Ecto neural progenitor cell (in vitro differentiated cells): Measurements from ENCODE around the gene CHIA.
A peak's percentile ranks its signal among the peaks of the same experiment; 100 is the strongest.
"Not testable (repeated sequence)": the region's sequence is repeated elsewhere in the genome, so short reads cannot be mapped to it uniquely, and the experiment has no call there.

ENCODE experiments used
- DNase-seq: peaks from one replicate; pipeline ENCODE4 v3.0.0-alpha.2; 2018; ENCODE audit warnings: low spot score

Gene CHIA

DNA sequence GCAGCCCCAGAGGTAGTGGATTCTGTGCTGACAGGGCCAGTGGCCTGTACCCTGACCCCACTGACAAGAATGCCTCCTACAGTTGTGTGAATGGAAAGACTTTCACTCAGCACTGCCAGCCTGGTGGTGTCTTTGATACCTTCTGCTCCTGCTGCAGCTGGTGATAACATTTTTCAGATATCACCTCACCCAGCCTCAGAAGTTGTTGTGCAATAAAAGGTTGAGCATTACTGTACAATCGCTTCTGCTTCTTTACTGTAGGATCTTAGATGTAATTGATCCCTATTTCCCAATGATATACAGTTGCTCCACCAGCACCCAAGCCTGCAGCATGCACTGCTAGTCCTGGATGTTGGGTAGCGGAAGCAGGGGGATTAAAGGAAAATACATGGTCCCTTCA, 4.8 kb upstream of the CHIA start:
- no peak for DNase-seq

DNA sequence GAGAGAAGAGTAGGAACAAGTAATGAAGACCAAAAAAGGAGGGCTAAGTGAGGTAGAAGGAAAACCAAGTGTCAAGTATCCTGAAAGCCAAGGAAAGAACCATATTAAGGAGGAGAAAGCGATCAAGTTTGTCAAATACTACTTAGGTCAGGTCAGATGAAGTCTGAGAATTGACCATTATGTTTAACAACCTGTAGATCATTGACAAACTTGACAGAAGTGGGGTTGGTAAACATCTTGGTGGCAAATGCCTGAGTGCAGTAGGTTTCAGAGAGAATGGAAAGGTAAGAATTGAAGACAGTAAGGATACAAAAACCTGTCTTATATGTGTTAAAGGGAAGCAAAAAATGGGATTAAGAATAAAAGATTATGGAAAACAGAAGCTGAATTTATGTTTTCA, 3.7 kb upstream of the CHIA start:
- DNase-seq, result no peak

DNA sequence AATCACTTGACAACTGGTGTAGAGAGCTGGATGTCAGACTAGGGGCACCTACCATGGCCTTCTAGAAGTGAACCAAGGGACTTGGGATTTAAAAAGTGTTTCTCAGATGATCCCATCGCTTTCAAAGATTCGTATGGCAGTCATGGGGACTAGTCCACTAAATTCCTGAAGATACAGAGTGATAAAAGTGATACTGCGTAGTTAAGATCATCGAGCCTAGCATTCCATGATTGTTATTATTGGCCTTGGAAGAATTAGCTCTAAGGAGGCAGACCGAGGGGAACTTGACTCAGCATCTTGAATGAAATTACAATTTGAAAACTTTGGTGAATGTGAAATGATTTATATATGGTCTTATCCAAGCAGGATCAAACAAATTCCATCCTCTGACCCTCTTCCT, 1.3 kb upstream of the CHIA start:
- no peak for DNase-seq

DNA sequence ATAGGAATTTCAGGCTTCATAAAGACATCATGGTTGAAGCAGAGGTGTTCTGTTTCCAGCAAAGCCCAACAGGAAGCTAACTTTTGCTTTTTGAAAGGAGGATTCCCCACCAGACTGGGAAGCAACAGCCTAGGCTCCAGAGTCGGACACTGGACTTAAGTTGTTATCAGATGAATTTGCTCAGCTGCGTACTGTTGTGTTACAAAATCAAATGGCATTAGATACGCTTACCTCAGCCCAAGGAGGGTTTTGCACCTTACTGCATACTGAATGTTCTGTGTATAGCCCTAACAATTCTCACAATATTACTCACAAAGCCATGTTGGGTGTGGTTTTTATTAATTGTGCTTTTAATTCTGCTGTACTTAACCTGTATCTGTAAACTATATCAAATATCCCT, 547 bp upstream of the CHIA start:
- DNase-seq, result no peak

DNA sequence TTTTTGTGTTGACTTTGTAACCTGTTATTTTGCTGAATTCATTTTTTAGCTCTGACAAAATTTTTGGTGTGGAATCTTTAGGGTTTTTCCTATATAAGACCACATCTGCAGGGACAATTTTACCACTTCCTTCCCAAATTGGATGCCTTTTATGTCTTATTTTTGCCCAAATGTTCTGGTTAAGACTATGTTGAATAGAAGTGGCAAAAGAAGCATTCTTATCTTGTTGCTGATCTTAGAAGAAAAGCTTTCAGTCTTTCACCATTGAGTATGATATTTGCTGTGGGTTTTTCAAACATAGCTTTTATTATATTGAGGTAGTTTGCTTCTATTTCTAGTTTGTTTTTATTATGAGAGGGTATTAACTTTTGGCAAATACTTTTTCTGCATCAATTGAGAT, 3.7 kb downstream of the CHIA start:
- no peak for DNase-seq

DNA sequence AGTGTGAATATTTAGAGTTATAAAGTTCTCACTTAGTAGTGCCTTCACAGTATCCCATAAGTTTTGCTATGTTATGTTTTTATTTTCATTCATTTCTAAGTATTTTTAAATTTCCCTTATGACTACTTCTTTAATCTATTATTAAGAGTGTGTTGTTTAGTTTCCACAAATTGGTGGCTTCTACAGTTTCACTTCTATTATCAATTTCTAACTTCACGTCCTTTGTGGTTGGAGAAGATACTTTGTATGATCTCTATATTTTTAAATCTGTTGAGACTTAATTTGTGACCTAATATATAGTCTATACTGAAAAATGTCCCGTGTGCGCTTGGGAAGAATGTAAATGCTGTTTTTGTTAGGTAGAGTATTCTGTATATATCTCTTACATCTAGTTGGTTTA, 11.7 kb downstream of the CHIA start:
- no peak for DNase-seq

DNA sequence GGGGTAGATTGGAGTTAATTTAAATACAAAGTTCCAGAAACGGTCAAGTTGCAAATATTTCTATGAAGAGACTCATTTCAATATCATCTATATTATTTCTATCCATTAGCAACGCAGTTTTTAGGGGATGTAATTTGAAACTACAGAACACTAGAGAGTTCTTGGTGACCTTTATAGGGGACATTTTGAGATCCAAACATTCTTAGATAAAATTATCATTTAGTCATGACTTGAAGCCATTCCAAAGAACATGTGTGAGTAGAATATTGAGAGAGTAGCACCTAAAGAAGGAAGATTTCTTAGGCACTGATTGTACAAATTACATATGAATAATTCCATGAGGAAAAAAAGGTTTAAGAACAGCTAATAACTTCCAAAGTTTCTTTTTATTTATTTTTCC, 19.0 kb downstream of the CHIA start:
- no peak for DNase-seq

DNA sequence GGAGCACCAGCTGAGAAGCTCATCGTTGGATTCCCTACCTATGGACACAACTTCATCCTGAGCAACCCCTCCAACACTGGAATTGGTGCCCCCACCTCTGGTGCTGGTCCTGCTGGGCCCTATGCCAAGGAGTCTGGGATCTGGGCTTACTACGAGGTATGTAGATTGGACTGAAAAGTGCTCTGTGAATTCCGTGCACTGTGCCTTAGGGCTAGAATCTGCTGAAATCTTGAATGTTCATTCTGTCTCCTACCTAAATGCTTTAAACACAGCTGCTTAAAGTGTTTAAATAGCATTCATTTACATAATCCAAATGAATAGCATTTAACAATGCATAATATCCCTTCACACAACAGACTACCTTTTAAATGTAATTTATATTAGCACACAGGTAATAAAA, 27.9 kb downstream of the CHIA start:
- DNase-seq, result no peak

DNA sequence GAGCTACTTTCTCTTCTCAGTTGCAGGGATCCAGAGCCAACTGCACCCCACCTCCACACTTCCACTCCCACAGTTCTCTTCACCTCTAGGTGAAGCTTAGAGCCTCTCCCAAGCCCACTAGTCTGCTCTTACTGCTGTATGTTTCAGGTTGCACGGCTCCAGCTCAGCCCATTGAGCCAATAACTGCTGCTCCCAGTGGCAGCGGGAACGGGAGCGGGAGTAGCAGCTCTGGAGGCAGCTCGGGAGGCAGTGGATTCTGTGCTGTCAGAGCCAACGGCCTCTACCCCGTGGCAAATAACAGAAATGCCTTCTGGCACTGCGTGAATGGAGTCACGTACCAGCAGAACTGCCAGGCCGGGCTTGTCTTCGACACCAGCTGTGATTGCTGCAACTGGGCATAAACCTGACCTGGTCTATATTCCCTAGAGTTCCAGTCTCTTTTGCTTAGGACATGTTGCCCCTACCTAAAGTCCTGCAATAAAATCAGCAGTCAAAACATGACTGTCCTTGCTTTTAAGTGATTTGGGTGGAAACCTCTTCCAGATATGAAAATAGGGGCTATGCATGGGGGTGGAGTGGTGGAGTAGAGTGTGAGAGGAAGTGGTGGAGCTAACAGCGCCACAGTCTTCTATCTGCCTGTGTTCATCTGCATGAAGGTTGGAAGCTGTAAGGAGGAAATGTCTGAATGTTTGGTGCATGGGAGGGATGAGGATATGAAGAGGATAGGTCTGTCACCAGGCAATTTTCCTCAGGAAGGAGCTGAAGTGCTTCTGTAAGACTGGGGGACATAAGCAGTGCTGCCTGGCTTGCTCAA, 29.6 kb downstream of the CHIA start:
- DNase-seq, result no peak

DNA sequence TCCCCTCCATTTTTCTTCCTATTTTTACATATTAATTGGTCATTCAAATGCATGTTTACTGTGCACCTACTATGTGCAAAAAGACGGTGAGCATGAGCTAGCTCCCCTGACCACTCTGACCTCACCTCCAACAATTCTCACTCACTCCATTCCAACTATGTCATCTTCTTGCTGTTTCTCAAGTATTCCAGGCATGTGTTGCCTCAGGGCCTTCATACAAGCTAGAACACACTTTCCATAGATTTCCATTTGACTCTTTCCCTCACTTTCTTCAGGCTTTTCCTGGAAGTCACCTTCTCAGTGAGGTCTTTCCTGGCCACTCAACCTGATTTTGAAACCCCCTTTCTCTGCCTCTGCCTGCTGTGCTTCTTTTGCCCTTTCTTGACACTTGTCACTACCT, 32.6 kb downstream of the CHIA start:
- DNase-seq, result no peak

DNA sequence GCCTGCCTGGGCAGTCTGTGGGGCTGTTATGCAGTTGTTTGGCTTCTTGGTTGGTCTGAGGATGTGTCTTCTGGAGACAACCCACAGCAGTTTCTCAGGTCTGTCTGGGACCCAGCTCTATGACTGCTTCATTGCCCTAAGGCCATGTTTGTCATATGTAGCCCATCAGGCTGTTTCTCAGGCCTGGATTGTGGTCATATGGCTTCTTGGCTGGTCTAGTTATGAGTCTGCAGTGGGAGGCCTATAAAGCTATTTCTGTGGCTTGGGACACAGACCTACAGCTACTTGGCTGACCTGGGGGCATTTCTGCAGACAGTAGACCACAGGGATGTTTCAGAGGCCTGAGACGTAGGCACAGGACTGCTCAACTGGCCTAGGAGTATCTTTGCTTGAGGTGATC, 41.5 kb downstream of the CHIA start:
- no peak for DNase-seq

DNA sequence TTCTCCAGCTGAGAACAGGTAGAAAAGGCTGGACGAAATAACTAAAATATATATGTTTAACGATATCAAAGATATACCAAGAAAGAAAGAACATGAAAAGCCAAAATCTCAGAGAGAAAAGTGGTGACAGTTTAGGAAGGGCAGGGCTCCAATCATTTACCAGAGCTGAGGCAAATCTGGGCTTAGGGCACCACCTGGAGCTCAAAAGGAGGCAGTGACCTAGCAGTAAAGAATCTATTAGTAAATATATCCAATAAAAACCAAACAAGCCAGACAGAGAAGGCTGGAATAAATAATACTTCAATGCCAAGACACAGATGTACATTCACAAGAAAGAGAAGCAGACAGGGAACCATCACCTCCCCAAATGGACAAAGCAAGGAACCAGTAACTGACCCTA, 43.5 kb downstream of the CHIA start:
- DNase-seq, result no peak

DNA sequence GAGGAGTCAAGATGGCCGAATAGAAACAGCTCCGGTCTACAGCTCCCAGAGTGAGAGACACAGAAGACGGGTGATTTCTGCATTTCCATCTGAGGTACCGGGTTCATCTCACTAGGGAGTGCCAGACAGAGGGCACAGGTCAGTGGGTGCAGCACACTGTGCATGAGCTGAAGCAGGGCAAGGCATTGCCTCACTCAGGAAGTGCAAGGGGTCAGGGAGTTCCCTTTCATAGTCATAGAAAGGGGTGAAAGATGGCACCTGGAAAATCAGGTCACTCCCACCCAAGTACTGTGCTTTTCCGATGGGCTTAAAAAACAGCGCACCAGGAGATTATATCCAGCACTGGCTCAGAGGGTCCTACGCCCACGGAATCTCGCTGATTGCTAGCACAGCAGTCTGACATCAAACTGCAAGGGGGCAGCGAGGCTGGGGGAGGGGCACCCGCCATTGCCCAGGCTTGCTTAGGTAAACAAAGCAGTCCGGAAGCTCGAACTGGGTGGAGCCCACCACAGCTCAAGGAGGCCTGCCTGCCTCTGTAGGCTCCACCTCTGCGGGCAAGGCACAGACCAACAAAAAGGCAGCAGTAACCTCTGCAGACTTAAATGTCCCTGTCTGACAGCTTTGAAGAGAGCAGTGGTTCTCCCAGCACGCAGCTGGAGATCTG, 44.7 kb downstream of the CHIA start:
- DNase-seq, result not testable (repeated sequence)

DNA sequence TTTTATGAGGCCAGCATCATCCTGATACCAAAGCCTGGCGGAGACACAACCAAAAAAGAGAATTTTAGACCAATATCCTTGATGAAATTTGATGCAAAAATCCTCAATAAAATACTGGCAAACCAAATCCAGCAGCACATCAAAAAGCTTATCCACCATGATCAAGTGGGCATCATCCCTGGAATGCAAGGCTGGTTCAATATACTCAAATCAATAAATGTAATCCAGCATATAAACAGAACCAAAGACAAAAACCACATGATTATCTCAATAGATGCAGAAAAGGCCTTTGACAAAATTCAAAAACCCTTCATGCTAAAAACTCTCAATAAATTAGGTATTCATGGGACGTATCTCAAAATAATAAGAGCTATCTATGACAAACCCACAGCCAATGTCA, 48.2 kb downstream of the CHIA start:
- DNase-seq, result not testable (repeated sequence)

DNA sequence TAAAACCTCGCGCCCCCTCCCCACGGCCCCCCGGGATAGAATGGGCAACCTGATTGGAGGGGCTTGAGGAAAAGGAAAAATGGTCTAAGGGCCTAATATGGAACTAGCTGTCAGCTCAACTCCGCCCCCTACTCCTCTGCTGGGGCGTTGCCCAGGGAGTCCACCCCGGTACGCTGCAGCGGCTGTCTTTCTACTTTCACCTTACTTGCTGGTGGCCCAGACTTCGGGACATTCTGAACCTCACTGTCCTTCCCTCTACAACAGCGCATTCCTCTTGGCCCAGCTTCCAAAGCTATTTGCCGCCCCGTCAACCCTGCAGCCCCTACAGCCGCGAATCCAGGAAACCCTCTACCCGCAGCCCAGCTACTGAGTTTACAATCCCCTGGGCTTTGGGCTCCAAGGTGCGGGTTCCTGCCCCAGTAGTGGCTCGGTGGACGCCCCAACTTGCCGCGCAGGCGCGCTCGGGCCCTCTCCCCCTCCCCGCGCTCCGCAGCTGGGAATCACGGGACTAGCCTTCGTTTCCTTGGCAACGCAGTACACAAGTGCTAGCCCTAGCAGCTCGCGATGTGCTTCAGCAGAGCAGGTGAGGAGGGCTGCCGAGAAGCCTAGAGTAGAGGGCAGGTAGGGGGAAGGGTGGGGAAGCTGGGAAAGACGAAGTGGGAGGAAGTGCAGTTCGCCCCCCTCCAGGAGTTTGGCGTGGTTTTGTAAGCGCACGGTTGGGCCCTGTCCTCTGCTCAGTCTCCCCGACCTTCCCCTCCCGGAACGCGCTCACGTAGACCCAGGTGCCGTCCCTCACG, 55.6 kb downstream of the CHIA start:
- peak; percentile 94 for DNase-seq

DNA sequence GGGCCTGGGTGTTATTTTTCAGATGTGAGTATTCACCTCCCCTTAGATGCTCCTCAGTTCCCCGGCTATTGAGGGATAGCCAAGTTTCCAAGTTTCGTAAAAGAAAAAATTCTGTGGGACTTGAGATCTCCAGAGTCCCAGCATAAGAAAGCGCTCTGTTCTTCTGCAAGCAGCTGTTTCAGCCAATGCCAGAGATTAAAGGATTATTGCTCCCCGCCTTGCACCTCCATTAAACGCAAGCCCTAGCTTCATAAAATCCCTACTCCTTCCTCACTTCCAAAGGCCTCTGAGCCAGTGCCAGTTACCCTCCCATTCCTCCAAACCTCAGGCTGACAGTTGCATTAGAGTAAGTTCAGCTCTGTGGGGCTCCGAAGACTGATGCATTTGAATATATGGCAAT, 56.4 kb downstream of the CHIA start:
- DNase-seq, result no peak

DNA sequence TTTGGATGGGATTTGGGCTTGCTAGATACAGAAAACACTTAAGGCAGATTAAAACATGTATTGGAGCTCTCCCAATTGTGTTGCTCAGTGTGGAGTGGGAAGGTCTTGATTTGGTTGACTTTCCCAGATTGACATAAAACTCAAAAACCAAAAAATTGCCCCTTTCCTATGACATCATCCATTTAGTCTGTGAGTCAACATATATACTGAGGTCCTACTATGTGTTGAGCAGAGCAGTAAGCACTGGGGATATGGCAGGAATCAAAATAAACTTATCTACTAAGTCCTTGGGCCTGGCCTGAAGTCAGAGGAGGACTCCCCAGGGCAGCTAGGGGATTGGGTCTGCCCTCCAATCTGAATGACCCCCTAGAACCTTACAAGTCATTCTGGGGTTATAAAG, 61.0 kb downstream of the CHIA start:
- DNase-seq, result no peak

DNA sequence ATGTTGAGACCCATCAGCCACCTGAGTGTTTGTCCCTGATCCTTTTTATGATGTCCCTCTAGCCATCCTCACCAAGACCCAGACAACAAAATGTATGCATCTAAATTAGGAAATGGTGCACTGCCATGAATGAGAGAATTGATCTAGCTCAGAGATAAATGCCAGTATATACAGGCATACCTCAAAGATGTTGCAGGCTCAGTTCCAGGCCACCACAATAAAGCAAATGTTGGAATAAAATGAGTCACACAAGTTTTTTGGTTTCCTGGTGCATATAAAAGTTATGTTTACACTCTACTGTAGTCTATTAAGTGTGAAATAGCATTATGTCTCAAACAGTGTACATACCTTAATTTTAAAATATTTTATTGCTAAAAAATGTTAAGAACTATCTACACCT, 63.9 kb downstream of the CHIA start:
- DNase-seq, result no peak

DNA sequence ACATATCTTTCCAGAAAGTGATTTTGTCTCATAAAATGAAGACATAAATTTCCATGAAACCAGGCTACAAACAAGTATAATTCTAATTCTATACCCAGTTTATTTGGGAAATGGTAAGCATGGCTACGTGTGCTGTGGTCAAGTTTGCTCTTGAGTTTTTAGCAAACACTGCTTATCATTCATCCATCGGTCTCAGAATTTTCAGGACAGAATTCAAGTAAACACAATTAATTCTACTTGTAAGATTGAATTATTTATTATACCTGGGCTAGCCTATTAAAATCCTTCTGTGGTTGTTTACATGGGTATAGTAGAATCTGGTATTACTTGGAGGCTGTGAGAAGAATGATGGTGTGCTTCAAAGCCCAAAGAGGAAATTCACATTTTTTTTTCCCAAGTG, 68.3 kb downstream of the CHIA start:
- DNase-seq, result no peak

DNA sequence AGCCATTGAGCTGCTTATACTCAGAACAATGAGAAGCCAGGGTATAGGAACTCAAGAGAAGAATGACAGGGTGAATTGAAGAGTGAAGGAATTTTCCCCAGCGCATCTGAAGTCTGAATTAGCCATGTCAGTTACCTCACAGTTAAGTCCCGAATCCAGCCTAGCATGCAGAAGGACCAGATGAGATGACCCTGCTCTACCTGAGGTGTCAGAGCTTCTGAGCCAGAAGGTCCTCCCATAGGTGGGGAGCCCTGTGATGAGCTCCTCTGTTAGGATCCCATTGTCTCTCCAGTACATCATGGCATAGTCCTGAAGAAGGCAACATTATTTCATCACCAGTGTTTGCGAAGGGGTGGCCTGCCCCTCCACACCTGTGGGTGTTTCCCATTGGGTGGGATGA, 68.7 kb downstream of the CHIA start:
- no peak for DNase-seq

DNA sequence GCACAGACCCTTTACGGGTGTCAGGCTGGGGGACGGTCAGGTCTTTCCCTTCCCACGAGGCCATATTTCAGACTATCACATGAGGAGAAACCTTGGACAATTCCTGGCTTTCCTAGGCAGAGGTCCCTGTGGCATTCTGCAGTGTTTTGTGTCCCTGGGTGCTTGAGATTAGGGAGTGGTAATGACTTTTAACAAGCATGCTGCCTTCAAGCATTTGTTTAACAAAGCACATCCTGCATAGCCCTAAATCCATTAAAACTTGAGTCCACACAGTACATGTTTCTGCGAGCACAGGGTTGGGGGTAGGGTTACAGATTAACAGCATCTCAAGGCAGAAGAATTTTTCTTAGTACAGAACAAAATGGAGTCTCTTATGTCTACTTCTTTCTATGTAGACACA, 69.6 kb downstream of the CHIA start:
- DNase-seq, result not testable (repeated sequence)

DNA sequence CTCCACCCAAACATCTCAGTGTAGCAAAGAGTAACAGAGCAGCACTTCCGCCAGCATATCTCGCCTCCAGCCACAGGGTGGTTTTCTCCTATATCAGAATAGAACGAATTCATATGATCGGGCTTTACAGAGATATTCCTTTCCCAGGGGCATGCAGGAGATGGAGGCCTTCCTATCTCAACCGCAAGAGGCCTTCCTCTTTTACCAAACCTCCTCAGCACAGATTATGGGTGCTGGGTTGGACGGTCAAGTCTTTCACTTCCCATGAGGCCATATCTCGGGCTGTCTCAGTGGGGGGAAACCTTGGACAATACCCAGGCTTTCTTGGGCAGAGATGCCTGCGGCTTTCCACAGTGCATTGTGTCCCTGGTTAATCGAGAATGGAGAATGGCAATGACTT, 71.1 kb downstream of the CHIA start:
- DNase-seq, result no peak

DNA sequence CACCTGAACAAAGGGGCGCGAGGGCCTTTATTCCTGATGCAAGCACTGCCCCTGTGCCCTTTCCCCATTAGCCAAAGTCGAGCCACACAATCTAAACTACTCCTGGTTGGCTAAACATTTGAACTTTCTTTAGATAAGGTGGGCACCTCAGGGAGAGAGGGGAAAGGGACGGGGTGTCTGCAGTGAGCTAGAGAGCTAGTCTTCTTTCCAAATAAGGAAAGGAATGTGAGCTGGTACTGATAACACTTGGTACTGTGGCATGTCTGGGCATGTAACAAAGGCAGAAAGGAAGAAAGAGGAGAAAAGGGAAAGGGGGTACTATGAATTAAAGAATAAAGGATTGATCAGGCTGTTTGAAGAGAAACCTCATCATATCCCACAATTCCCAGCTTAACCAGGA, 74.0 kb downstream of the CHIA start:
- DNase-seq, result no peak
